SK-N-SH treated with all-trans-retinoic acid at 6 μM for 48 hours (cell line): ENCODE measurements around the gene PSMD12.
A peak's percentile ranks its signal among the peaks of the same experiment; 100 is the strongest.

ENCODE experiments used
- ATAC-seq: fragments of 200-7000 bp; cut with Tn5 transposase; 3 replicates; pipeline ENCODE4 v1.9.1; 2020; ENCODE audit warnings: mild to moderate bottlenecking, moderate library complexity
- ARNTL ChIP-seq: fragments of 450-650 bp; formaldehyde crosslinking; IDR thresholded peaks from 2 replicates; pipeline ENCODE4 v1.5.0; 2020; ENCODE audit warnings: low read depth, mild to moderate bottlenecking, moderate library complexity, borderline replicate concordance
- CREB5 ChIP-seq: fragments of 250-450 bp; sonication (Bioruptor Pico); IDR thresholded peaks from 2 replicates; pipeline ENCODE4 v1.5.1; 2020; ENCODE audit warnings: low read depth, mild to moderate bottlenecking, moderate library complexity
- CSDC2 ChIP-seq: fragments of 250-450 bp; sonication (Bioruptor Pico); IDR thresholded peaks from 2 replicates; pipeline ENCODE4 v1.5.0; 2020; ENCODE audit warnings: mild to moderate bottlenecking, moderate library complexity
- CSRNP3 ChIP-seq: fragments of 250-450 bp; sonication (Bioruptor Pico); IDR thresholded peaks from 2 replicates; pipeline ENCODE4 v1.5.1; 2021; ENCODE audit warnings: mild to moderate bottlenecking, moderate library complexity
- ESRRG ChIP-seq: fragments of 250-450 bp; sonication (Bioruptor Pico); IDR thresholded peaks from 2 replicates; pipeline ENCODE4 v1.6.1; 2021; ENCODE audit warnings: mild to moderate bottlenecking
- GLIS3 ChIP-seq: fragments of 250-450 bp; sonication (Bioruptor Pico); IDR thresholded peaks from 2 replicates; pipeline ENCODE4 v1.5.0; 2020; ENCODE audit warnings: mild to moderate bottlenecking, moderate library complexity
- ISL1 ChIP-seq: fragments of 250-450 bp; sonication (Bioruptor Pico); IDR thresholded peaks from 2 replicates; pipeline ENCODE4 v2.1.2; 2022; ENCODE audit warnings: mild to moderate bottlenecking, moderate library complexity
- OSR1 ChIP-seq: fragments of 250-450 bp; sonication (Bioruptor Pico); IDR thresholded peaks from 2 replicates; pipeline ENCODE4 v1.8.0; 2022; ENCODE audit warnings: moderate library complexity, mild to moderate bottlenecking, inconsistent platforms
- PATZ1 ChIP-seq: fragments of 250-450 bp; sonication (Bioruptor Pico); IDR thresholded peaks from 2 replicates; pipeline ENCODE4 v1.8.0; 2020; ENCODE audit warnings: mild to moderate bottlenecking, moderate library complexity, borderline replicate concordance
- POU6F1 ChIP-seq: fragments of 250-450 bp; sonication (Bioruptor Pico); IDR thresholded peaks from 2 replicates; pipeline ENCODE4 v1.8.0; 2021; ENCODE audit warnings: low read depth, mild to moderate bottlenecking, moderate library complexity, borderline replicate concordance
- PPARA ChIP-seq: fragments of 250-450 bp; sonication (Bioruptor Pico); IDR thresholded peaks from 2 replicates; pipeline ENCODE4 v1.5.0; 2020; ENCODE audit warnings: mild to moderate bottlenecking, borderline replicate concordance
- RARB ChIP-seq: fragments of 250-450 bp; sonication (Bioruptor Pico); IDR thresholded peaks from 2 replicates; pipeline ENCODE4 v1.8.0; 2021; ENCODE audit warnings: mild to moderate bottlenecking, moderate library complexity
- SNAI2 ChIP-seq: fragments of 250-450 bp; sonication (Bioruptor Pico); IDR thresholded peaks from 2 replicates; pipeline ENCODE4 v1.5.0; 2020; ENCODE audit warnings: mild to moderate bottlenecking, moderate library complexity
- TCF4 ChIP-seq: fragments of 250-450 bp; sonication (Bioruptor Pico); IDR thresholded peaks from 2 replicates; pipeline ENCODE4 v1.8.0; 2021; ENCODE audit warnings: mild to moderate bottlenecking, moderate library complexity, borderline replicate concordance
- TOX ChIP-seq: fragments of 250-450 bp; sonication (Bioruptor Pico); IDR thresholded peaks from 2 replicates; pipeline ENCODE4 v1.8.0; 2021; ENCODE audit warnings: mild to moderate bottlenecking, moderate library complexity, borderline replicate concordance
- TSHZ2 ChIP-seq: fragments of 250-450 bp; sonication (Bioruptor Pico); IDR thresholded peaks from 2 replicates; pipeline ENCODE4 v1.5.0; 2020; ENCODE audit warnings: mild to moderate bottlenecking, moderate library complexity
- ZC3H10 ChIP-seq: fragments of 250-450 bp; sonication (Bioruptor Pico); IDR thresholded peaks from 2 replicates; pipeline ENCODE4 v1.5.1; 2021; ENCODE audit warnings: mild to moderate bottlenecking, moderate library complexity
- ZFP3 ChIP-seq: fragments of 250-450 bp; sonication (Bioruptor Pico); IDR thresholded peaks from 2 replicates; pipeline ENCODE4 v1.5.0; 2020; ENCODE audit warnings: mild to moderate bottlenecking, moderate library complexity
- ZFP30 ChIP-seq: fragments of 450-650 bp; formaldehyde crosslinking; IDR thresholded peaks from 2 replicates; pipeline ENCODE4 v1.5.0; 2022; ENCODE audit warnings: mild to moderate bottlenecking, moderate library complexity
- ZNF565 ChIP-seq: fragments of 450-650 bp; formaldehyde crosslinking; conservative IDR thresholded peaks from 2 replicates; pipeline ENCODE4 v1.5.0; 2020; ENCODE audit warnings: low read depth, mild to moderate bottlenecking, moderate library complexity
- ZNF70 ChIP-seq: fragments of 450-650 bp; formaldehyde crosslinking; IDR thresholded peaks from 2 replicates; pipeline ENCODE4 v1.5.0; 2020; ENCODE audit warnings: mild to moderate bottlenecking, moderate library complexity
- ZNF8 ChIP-seq: fragments of 450-650 bp; formaldehyde crosslinking; IDR thresholded peaks from 2 replicates; pipeline ENCODE4 v1.5.0; 2020; ENCODE audit warnings: mild to moderate bottlenecking, moderate library complexity

PSMD12 gene

GRCh38 chr17:67415291-67415690, 48.9 kb upstream of the PSMD12 start (continued):
- TF ChIP-seq ZNF8 (no peak), ZFP3 (CRISPR knock-in tag) (no peak), CSRNP3 (CRISPR knock-in tag) (no peak)

- ATAC-seq = no peak
- no peak for TF ChIP-seq POU6F1 (CRISPR knock-in tag)
- no peak for TF ChIP-seq GLIS3 (CRISPR knock-in tag)
- no peak for TF ChIP-seq ZNF70 (CRISPR knock-in tag)
- TF ChIP-seq TSHZ2 (CRISPR knock-in tag) = no peak
- no peak for TF ChIP-seq CREB5 (CRISPR knock-in tag)
- no peak for TF ChIP-seq CSRNP3 (CRISPR knock-in tag)
- no peak for TF ChIP-seq ESRRG (CRISPR knock-in tag)
- TF ChIP-seq ZC3H10 (CRISPR knock-in tag) = no peak
- no peak for TF ChIP-seq TCF4 (CRISPR knock-in tag)
- no peak for TF ChIP-seq ZNF8
- no peak for TF ChIP-seq RARB (CRISPR knock-in tag)
- TF ChIP-seq OSR1 (CRISPR knock-in tag) = no peak
- no peak for TF ChIP-seq ZFP3 (CRISPR knock-in tag)
- no peak for TF ChIP-seq ISL1
- TF ChIP-seq ARNTL (CRISPR knock-in tag) = no peak
- no peak for TF ChIP-seq ZFP30 (CRISPR knock-in tag)
- TF ChIP-seq PPARA (CRISPR knock-in tag) = no peak
- TF ChIP-seq TOX (CRISPR knock-in tag) = no peak
- no peak for TF ChIP-seq CSDC2 (CRISPR knock-in tag)
Observed at GRCh38 chr17:67414559-67414958, 48.2 kb upstream of the PSMD12 start.

GRCh38 chr17:67414130-67414529, 47.8 kb upstream of the PSMD12 start:
- ATAC-seq = no peak
- TF ChIP-seq ZNF8 (peak; percentile 100), ISL1 (no peak)

GRCh38 chr17:67413388-67413787, 47.0 kb upstream of the PSMD12 start:
- ATAC-seq = no peak
- no peak for TF ChIP-seq TOX (CRISPR knock-in tag)
- TF ChIP-seq ESRRG (CRISPR knock-in tag) = no peak
- no peak for TF ChIP-seq RARB (CRISPR knock-in tag)
- TF ChIP-seq TCF4 (CRISPR knock-in tag) = no peak
- TF ChIP-seq TSHZ2 (CRISPR knock-in tag) = no peak
- no peak for TF ChIP-seq PPARA (CRISPR knock-in tag)
- no peak for TF ChIP-seq ZC3H10 (CRISPR knock-in tag)
- no peak for TF ChIP-seq OSR1 (CRISPR knock-in tag)
- TF ChIP-seq ZFP30 (CRISPR knock-in tag) = no peak
- no peak for TF ChIP-seq SNAI2 (CRISPR knock-in tag)
- no peak for TF ChIP-seq PATZ1
- TF ChIP-seq ZFP3 (CRISPR knock-in tag) = no peak
- TF ChIP-seq ARNTL (CRISPR knock-in tag) = no peak
- no peak for TF ChIP-seq ZNF565
- no peak for TF ChIP-seq ZNF70 (CRISPR knock-in tag)
